HG03064 (cell line): ENCODE data around the gene ZNF865.

Experiments used
- ATAC-seq: cut with Tn5 transposase; IDR thresholded peaks from one replicate; pipeline ENCODE4 v1.9.1; 2021; ENCODE audit warnings: low read depth; ENCODE audit not compliant: unreplicated experiment

Gene ZNF865

DNA sequence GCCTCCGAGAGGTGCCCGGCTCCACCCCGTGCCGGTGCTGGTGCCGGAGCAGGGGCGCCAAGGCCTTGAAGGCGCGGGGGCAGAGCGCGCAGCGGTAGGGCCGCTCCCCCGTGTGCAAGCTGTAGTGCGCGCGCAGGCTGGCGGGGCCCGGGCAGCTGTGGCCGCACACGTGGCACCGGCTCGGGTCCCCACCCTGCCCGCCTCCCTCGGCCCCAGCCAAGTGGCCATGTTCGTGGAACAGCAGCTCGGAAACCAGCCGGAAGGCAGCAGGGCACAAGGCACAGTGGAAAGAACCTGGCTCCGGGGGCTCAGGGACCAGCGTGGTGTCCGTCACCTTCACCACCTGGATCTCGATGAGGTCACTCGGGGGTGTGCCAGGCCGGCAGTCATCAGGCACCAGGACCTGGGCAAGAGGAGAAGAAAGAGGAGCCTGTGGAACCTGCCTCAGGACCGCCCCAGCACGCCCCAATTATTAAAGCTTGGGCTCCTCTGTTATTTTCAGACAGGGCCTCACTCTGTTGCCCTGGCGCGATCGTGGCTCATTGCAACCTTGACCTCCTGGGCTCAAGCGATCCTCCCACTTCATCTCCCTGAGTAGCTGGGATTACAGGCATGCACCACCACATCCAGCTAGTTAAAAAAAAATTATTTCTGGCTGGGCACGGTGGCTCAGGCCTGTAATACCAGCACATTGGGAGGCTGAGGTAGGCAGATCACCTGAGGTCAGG is 17.0 kb downstream of the ZNF865 start:
- no peak for ATAC-seq

DNA sequence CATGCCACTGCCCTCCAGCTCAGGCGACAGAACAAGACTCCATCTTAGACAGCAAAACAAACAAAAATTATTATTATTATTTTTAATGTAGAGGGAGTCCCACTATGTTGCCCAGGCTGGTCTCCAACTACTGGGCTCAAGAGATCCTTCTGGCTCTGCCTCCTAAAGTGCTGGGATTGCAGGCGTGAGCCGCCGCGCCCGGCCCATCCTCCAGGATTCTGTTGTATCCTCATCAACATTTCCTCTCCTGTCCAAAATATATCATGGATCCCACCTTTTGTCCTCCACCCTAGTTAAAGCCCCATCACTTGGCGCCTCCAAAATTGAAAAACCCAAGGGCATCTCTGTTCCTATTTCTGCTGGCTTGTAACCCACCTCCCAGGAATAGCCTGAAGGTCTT is 17.7 kb downstream of the ZNF865 start:
- ATAC-seq: no peak

DNA sequence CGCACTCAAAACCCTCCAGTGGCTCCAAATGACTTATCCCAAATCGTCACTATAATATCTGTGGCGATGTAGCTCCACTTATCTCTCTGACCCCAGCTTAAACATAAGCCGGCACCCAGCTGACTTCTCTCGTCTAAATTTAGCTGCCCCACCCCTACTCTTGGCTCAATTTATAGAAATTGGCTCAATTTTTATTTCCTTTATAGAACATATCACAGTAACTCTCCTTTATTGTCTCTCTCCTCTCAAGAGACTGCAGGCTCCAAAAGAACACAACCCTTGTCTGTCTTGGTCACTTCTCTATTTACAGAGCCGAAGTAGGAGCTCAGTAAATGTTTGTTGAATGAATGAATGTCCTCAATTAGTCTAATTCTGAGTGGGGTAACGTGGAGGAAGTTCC is 18.1 kb downstream of the ZNF865 start:
- no peak for ATAC-seq

DNA sequence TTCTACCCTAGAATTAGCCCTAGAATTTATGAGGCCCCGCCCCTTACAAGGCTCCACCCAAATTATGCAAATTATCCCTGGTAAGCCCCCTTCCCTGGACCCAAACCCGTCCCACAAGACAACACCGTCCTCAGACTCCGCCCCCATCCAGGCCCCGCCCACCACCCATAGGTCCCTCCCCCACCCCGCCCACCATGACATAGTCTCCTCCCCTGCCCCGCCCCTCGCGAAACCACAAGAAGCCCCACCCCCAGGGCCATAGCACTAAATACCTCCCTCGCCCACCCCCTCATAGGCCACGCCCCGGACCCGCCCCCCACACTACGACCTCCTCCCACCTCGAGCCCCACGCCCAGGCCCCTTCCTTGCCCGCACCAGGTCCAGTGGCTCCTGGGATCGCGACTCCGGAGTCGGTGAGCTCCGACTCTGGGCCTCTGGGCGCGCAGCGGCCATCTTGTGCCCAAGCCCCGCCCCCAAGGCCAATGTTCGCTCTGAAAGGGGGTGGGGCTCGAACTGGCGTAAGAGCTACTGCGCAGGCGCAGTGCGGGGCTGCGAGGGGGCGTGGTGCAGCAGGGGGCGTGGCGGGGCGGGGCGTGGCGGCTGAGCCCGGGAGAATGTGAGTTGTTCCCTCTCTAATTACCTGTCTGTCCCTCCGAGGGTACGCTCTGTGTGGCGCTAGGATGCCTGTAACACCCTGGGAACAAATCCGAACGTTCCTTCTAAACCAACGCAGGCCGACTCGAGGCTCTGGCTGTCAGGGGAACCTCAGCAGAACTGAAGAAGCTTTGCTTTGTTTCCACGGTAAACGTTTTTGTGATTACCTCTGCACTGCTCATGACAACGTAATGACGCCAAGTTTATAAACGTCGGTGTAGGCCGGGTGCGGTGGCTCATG is 18.9 kb downstream of the ZNF865 start, which contains the start of gene ZNF784:
ZNF784 (minus strand) TSS at position 458 of the 895 bp plus-strand sequence; CDS start at position 453, 5 bp downstream.
- peak; percentile 59 for ATAC-seq

DNA sequence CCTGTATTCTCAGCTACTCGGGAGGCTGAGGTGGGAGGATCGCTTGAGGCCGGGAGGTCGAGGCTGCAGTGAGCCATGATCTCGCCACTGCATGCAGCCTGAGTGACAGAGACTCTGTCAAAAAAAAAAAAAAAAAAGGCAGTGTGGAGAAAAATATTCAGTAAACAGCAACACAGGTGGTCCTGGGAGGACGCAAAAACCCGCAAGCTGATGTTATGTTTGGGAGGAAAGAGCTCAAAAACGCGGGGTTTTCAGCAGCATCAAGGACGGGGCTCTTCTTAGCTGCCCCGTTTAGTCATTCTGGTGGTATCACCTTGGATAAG is 19.5 kb downstream of the ZNF865 start:
- ATAC-seq: no peak

DNA sequence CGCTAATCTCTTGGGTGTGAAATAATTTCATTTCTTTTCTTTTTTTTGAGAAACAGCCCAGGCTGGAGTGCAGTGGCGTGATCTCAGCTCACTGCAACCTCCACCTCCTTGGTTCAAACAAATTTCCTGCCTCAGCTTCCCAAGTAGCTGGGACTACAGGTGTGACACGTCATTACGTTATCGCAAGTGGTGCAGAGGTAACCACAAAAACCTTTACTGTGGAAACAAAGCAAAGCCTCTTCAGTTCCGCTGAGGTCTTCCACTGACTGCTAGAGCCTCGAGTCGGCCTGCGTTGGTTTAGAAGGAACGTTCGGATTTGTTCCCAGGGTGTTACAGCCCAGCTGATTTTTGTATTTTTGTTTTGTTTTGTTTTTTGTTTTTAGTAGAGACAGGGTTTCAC is 20.9 kb downstream of the ZNF865 start:
- no peak for ATAC-seq

DNA sequence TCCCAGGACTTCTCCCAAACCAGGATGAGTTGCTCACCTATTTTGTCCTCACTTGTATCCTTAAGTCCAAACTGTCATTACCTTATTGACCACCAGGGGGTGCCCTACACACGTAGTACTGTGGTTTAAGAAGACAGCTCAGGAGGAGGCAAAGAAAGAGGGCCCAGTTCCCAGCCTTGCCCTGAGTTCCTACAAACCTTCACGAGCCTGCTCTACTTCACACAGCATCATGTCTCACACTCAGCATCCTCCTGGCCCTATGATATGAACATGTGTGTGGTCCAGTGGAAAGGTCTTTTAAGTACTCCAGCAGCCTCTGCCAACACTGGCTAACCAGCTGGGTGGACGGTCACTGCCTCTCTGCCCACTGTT is 27.0 kb downstream of the ZNF865 start:
- no peak for ATAC-seq

DNA sequence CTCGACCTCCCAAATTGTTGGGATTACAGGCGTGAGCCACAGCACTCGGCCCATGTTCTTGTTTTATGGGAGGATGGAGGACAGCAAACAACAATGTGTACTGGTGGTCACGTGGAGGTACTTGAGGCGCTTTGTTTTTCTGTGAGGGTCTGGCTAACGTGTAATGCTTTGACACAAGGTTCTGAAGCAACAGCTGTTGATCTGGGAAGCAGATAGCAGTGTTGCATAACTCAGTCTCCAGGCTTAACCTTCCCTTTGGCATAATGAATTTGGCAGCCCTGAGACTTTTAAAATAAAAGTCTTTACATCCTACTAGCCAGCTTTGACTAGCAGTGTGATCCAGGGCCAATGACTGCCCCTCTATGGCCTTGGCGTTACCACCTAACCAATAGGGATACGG is 28.4 kb downstream of the ZNF865 start:
- ATAC-seq: no peak

DNA sequence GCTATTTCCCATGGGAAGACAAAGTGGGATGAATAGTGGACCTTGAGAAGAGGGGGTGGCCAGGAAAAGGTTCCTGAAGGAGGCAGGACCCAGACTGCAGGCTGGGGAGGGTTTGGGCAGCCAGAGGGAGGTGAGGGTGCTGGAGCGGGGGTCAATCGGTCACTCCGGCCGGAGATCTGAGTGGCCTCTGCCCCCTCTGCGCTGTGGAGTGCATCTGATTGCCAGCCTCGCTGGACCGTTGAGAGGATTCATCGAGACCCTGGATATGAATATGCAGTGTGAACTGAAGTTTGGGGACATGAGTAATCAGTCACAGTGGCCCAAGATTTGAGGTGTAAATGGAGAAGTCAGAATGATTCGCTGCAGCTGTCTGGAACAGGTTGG is 29.9 kb downstream of the ZNF865 start:
- no peak for ATAC-seq

DNA sequence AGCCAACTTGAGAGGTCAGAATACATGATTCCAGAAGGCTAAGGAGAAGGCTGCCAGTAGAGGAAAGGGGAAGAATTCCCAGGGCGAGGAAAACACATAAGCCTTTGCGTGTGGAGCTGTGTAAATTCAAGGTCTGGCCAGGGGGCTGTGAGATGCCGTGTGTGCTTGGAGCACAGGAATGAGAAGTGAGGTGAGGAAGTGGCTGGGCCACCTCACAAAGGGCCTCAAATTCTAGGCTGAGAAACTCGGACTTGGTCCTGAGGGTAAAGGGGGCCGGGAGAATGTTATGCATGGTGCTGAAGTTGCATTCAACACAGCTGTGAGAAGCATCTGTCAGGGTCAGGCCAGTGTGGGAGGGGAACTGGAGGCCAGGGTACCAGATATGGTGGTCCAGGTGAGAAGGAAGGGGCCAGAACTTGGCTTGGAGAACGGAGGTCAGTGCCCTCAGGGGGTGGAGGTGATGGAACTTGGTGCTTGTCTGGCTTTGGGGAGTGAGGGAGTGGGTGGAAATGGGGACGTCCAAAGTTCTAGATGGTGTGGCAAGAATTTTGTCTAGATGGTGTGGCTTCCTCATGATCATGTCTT is 30.5 kb downstream of the ZNF865 start:
- no peak for ATAC-seq

DNA sequence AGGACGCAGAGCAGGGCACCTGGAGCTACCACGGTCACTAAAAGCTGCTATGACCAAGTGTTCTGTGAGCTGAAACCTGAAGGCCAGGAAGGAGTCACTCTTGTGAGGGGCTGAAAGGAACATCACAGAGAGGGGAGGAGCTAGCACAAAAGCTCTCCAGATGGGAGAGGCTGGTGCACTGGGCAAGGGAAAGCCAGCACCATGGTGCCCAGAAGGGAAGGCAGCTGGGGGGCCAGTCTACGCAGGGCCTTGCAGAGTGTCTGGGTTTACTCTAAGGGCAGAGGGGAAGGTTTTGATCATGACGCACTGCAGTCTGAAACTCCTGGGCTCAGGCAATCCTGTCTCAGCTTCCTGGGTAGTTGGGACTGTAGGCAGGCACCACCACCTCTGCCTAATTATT is 31.3 kb downstream of the ZNF865 start:
- ATAC-seq: no peak

DNA sequence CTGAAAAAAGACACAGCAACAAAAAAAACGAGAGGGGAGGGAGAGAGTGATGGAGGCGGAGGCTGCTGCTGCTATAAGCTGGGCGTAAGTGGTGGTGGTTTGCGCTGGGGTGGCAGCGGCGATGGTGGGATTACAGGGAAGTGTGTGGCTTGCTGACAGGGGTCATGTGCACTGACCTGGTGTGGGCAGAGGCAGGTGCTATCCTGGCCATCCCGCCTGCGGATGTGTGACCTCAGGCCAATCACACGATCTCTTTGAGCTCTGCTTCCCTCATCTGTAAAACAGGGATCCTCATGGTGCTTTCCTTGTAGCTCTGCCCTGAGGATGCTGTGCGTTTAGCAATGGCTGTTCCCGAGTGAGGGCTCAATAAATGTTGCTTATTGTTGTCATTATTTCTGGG is 32.1 kb downstream of the ZNF865 start:
- ATAC-seq: no peak

DNA sequence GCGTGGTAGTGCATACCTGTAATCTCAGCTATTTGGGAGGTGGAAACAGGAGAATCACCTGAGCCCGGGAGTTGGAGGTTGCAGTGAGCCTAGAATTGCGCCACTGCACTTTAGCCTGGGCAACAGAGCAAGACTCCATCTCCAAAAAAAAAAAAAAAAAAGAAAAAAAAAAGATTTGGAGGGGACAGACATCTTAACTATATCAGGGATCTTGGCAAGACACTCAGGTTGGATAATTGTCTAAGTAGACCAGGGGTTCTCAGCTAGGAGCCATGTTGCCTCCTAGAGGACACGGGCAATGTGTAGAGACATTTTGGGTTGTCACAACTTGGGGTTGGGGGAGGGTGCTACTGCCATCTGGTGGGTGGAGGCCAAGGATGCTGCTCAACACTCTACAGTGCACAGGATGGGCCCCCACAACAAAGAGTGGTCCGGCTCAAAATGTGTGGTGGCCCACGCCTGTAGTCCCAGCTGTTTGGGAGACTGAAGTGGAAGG is 33.5 kb downstream of the ZNF865 start:
- no peak for ATAC-seq

DNA sequence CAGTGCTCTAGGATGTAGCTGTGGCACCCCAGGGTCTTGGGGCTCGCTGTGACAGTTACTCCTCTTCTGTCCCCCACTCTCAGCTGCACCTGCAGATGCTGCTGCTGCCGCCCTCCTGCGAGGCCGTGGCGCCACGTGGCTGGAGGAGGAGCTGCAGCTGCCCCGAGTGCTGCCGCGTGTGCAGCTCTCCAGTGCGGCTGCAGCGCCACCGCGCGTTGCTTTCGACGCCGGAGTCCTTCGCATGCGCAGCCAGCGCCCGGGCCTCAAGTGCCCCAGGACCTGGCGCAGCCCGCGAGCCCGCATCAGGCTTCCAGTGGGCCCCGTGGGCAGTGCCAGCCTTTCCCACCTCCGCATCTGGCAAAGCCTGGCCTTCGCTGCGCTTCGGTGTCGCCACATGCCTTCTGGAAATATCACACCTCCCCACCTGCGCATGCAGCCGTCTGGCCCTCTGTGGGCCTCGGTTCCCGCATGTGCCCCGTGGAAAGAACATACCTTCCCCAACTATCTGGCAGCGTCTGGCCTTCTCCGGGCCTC is 34.7 kb downstream of the ZNF865 start:
- no peak for ATAC-seq

DNA sequence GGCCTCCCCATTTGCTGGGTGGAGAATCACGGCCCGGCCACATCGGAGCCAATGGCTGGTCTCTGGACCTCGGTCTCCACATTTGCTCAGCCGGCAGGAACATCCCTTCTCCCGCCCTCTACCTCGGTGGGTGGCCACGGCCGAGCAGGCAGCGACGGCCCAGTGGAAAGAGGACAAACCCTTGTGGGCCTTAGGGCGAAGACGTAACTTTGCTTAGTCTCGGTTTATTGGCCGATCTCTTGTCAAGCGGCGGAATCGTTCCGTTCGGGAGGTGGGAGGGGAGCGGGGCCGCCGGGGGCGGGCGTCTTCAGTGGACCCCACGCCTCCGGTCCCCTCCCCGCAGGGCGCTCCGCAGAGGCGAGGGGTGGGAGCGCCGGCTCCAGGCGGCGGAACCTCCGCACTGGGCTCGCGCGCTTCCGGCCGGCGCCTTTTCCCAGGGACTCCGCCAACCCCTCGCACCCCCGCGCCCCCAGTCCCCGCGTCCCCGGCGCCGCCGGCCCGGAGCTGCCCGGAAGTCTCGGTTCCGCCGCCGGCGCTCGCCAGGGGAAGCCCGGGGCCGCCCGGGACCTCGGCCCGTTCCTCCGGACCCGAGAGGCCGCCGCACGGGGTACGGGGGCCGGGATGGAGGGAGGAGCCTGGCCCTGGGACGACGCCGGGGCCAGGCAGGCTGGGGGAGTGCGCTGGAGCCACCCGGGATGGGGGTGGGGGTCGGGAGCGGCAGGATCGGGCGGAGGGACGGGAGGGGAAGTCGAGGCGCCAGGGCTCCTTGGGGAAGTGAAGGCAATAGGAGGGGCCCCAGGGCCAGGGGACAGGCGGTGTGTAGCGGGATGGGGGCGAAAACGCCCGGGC is 35.4 kb downstream of the ZNF865 start, which contains the start of gene ZNF580:
ZNF580 (plus strand) TSS at position 426 of the 849 bp plus-strand sequence. CDS start 1,507 bp downstream, outside the sequence.
- ATAC-seq: no peak

DNA sequence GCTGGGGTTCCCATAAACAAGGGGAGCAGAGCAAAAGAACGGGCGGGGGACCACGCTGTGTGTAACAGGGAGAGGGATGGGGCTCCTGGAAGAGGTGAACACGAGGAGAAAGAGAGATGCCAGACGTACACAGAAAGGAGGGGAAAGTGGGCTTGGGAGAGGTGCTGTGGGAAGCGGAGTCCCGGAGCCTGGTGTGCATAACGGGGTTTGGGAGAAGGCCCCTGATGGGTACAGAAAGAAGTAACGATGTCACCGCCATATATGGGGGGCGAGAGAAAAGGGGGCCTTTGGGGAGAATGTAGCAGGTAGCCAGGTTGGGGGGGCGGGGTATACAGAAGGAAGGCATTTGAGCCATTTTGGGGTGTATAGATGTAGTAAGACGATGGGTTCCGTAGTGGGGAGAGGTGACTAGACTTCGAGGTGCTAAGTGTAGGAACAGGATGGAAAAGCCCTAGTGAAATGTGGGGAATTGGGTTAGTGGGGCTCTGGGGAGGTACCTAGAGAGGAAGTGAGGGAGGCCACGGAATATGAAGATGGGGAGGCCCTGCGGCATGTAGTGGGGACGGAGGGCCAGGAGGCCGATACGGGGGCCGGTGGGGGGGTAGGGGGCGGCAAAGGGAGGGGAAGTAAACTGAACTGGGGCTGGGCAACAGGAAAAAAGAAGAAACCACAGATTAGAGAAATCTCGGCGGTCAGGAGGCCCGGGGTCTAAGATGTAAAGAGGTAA is 36.1 kb downstream of the ZNF865 start:
- ATAC-seq: no peak

DNA sequence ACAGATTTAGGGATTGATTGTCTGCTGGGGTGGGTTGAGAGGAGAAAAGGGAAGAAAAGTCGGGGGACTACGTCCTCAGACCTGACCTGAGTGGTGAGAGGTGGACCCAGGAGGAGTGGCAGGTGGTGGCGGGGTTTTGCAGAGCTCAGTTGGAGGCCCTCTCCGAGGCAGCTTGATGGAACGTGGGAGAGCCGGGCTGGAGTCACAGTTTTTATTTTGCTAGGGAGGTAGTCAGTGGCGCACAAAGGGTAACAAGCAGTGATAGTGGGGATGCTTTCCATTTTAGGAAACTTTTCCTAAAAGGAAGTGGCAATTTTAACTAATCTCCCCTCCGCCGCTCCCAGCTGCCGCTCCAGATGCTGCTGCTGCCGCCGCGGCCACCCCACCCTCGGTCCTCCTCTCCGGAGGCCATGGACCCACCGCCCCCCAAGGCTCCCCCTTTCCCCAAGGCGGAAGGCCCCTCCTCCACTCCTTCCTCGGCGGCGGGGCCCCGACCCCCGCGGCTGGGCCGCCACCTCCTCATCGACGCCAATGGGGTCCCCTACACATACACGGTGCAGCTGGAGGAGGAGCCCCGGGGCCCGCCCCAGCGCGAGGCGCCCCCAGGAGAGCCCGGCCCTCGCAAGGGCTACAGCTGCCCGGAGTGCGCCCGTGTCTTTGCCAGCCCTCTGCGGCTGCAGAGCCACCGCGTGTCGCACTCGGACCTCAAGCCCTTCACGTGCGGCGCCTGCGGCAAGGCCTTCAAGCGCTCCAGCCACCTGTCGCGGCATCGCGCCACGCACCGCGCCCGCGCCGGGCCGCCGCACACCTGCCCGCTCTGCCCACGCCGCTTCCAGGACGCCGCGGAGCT is 36.9 kb downstream of the ZNF865 start:
- ATAC-seq: no peak

DNA sequence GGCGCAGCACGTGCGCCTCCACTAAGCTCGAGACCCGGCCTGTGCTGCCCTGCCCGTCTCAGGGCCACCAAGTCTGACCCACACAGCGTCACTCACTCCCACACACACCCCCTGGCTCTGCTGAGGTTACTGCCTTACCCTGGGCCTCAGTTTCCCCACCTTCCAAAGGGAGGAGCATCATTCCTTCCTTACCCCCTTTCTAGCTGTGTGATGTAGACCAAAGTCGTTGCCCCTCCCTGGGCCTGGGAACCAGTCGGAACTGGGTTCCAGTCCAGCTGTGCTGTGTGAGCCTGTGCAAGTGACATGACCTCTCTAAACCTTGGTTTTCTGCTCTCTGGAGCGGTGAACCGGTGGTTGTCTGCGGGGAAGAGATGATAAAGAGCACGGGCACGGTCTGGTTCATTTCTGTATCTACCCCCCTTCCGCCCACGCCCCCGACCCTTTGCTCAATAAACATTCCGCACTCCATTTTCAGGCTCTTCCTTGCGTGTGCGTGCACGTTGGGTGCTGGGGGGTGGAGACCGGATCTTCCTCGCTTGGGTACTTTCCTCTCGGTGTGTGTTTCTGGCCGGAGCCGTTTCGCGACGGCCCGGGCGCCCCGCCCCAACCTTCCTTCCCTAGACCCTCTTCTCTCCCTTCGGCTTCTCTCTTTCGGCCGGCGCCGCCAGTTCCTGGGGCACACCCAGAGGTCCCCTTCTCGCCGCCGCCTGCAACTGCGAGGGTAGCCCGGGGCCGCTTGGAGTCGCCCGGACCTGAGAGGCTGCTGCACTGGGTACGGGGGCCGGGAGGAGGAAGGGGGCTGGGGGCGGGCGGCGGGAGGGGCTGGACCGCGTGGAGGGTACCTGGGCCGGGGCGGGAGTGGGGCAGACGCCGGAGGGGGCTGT is 37.8 kb downstream of the ZNF865 start, which contains the start of gene ZNF581:
ZNF581 (plus strand) TSS at position 647 of the 884 bp plus-strand sequence. CDS start 923 bp downstream, outside the sequence.
- no peak for ATAC-seq
